GM23338 (cell line): Measurements from ENCODE around the gene OR10K1.

Source experiments
- CREB1 ChIP-seq: fragments of 250-450 bp; sonication (Bioruptor Pico); IDR thresholded peaks from 2 replicates; pipeline ENCODE4 v1.5.0; 2020; ENCODE audit warnings: low read depth, mild to moderate bottlenecking, moderate library complexity
- CTCF ChIP-seq, 2 experiments: fragments of 200-600 bp in 1 of 2; sonication (generic) in 1 of 2; conservative IDR thresholded peaks; 2 replicates each; pipeline versions ENCODE4 v1.5.1 to v1.6.1; 2016 to 2017; ENCODE audit warnings: antibody characterized with exemption in 2 of 2, low read depth in 2 of 2, mild to moderate bottlenecking in 2 of 2, moderate library complexity in 1 of 2
- ETS1 ChIP-seq: IDR thresholded peaks from 2 replicates; pipeline ENCODE4 v1.6.1; 2016; ENCODE audit warnings: antibody characterized with exemption
- EZH2 ChIP-seq: fragments of 200-600 bp; sonication (generic); IDR thresholded peaks from one replicate; pipeline ENCODE4 v1.8.0; 2017; ENCODE audit warnings: antibody characterized with exemption, mild to moderate bottlenecking, low read depth; ENCODE audit not compliant: unreplicated experiment
- EZH2phosphoT487 ChIP-seq: fragments of 200-600 bp; sonication (generic); IDR thresholded peaks from one replicate; pipeline ENCODE4 v1.8.1; 2018; ENCODE audit warnings: antibody characterized with exemption; ENCODE audit not compliant: unreplicated experiment
- JUNB ChIP-seq: IDR thresholded peaks from one replicate; pipeline ENCODE4 v1.6.1; 2016; ENCODE audit warnings: antibody characterized with exemption; ENCODE audit not compliant: unreplicated experiment
- POLR2AphosphoS5 ChIP-seq: IDR thresholded peaks from 2 replicates; pipeline ENCODE4 v1.6.1; 2016; ENCODE audit warnings: antibody characterized with exemption, low read depth
- REST ChIP-seq: IDR thresholded peaks from one replicate; pipeline ENCODE4 v1.6.1; 2018; ENCODE audit warnings: antibody characterized with exemption; ENCODE audit not compliant: unreplicated experiment
- STAT1 ChIP-seq: IDR thresholded peaks from one replicate; pipeline ENCODE4 v1.6.1; 2016; ENCODE audit warnings: antibody characterized with exemption; ENCODE audit not compliant: unreplicated experiment
- ZNF331 ChIP-seq: fragments of 250-450 bp; sonication (Bioruptor Pico); IDR thresholded peaks from 2 replicates; pipeline ENCODE4 v1.5.0; 2020; ENCODE audit warnings: low read depth, mild to moderate bottlenecking, moderate library complexity

DNA sequence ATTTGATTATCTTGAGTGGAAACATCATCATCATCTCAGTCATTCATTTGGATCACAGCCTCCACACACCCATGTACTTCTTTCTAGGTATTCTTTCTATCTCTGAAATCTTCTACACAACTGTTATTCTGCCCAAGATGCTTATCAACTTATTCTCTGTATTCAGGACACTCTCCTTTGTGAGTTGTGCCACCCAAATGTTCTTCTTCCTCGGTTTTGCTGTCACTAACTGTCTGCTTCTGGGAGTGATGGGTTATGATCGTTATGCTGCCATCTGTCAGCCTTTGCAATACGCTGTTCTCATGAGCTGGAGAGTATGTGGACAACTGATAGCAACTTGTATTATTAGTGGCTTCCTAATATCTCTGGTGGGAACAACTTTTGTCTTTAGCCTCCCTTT is 29.7 kb downstream of the OR10K1 start:
- TF ChIP-seq EZH2phosphoT487 (no peak), POLR2AphosphoS5 (no peak), CTCF (conservative IDR thresholded peaks at IDR 0.05; ENCODE audit: low read depth in 2 of 2) (no peak), ETS1 (no peak), REST (no peak), CREB1 (CRISPR knock-in tag) (no peak), STAT1 (no peak), EZH2 (no peak), ZNF331 (CRISPR knock-in tag) (no peak), JUNB (no peak)
